Left renal cortex interstitium (tissue), 4 donors: Measurements from ENCODE around the gene KIF5A. TPM values are rescaled to one million over a fixed set of nuclear protein-coding genes. Genes with fewer than 3 reads are reported as not detected.

Experiments used
- DNase-seq, 4 donors: peaks; one replicate each; pipeline ENCODE4 v3.0.0-alpha.2; 2013; ENCODE audit warnings: low read depth in 4 of 4, low spot score in 2 of 4, missing footprints in 1 of 4
- polyA plus RNA-seq, 4 donors: library from polyadenylated mRNA; unstranded; fragments of 120-200 nt; gene quantifications; one replicate each; pipeline ENCODE4 v1.2.1, GENCODE V29; 2013; ENCODE audit not compliant: insufficient read length in 4 of 4

The KIF5A gene
- polyA plus RNA-seq, 4 donors: 0.30 to 1.0 (median 0.54) TPM

DNA sequence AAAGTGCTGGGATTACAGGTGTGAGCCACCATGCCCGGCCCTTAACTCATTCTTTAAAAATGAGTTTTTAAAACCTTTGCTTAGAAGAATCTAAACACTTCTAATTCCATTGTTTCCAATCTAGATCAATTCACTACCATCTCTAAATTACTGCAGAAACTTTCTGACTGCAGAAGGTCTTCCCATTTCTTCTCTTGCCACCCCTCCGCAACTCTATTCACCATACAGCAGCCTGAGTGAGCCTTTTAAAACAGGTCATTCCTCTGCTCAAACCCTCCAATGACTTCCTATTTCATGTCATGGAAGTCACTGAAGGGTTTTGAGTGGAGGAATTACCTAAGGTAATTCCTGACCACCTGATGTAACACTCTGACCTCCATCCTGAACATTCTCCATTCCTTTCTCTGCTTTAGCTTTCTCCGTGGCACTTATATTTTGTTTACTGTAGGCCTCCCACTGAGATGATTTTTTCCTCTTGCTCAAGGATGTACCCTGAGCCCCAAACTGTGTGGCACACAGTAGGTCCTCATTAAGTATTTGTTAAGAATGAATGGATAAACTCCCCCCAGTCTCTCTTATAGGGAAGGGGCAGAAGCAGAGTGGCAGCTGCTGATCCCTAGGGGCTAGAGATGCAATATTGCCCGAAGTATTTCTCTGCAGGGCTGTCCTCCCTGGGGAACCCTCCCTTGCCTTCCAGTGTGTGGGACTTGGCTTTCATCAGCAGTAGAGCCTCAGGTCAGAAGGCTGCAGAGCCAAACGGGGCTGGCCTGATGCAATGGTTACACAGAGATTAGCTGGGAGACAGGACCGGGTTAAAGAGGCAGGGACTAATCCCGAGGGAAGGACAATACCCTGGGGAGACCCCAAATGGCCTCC, 30.7 kb upstream of the KIF5A start:
- no peak for DNase-seq

GRCh38 chr12:57519796-57520052, 30.1 kb upstream of the KIF5A start:
- peak in 1 of 4 donors; percentile 47 for DNase-seq

DNA sequence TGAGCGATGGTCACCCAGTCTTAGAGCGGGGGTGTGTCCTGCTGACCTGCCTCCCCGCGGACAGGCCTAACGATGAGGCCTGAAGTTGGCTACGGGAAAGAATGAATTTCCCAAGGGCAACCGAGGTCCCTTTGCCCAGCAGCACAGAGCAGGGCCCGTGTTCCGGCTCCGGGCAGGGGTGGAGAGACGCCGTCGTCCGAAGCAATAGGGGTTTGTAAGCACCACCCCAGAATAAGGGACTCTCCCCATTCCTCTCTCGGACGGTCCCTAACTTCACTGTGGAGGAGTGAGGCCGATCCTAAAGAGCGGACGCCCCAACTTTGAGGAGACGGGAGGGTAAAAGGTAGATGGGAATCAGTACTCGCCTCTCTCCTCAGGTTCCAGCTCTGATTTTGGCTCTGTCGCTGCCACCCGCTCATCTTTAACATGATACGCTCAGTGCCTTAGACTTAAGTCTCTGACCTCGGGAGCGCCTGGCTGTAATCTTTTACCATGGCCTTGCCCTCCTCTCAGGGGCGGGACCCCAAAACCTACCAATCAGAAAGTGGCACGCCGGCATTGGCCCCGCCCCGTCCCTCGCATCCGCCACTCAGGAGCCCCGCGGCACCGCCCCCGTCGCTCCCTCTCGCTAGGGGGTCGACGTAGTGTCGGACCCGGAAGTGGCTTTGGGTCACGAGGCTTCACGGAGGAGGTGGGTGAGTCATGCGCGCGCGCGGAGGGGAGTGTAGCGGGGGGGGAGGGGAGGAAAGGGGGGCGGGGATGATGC, 29.6 kb upstream of the KIF5A start, which contains the start of gene DDIT3:
Gene DDIT3, minus strand, starts transcription at position 462 of the 766 bp plus-strand sequence. CDS start 3,108 bp downstream, outside the sequence.
- DNase-seq: peak; percentile 90 to 97 (median 96)

GRCh38 chr12:57521525-57522010, 28.3 kb upstream of the KIF5A start:
- peak in 3 of 4 donors; percentile 21 to 47 (median 41) for DNase-seq

- peak in 3 of 4 donors; percentile 75 to 82 (median 81) for DNase-seq
These were observed 27.6 kb upstream of the KIF5A start, which contains the start of gene MBD6 for GRCh38 chr12:57522011-57522886. TSS of gene MBD6 (plus strand) at chr12:57522824. CDS start at chr12:57524304, 1,480 bp downstream.

DNA sequence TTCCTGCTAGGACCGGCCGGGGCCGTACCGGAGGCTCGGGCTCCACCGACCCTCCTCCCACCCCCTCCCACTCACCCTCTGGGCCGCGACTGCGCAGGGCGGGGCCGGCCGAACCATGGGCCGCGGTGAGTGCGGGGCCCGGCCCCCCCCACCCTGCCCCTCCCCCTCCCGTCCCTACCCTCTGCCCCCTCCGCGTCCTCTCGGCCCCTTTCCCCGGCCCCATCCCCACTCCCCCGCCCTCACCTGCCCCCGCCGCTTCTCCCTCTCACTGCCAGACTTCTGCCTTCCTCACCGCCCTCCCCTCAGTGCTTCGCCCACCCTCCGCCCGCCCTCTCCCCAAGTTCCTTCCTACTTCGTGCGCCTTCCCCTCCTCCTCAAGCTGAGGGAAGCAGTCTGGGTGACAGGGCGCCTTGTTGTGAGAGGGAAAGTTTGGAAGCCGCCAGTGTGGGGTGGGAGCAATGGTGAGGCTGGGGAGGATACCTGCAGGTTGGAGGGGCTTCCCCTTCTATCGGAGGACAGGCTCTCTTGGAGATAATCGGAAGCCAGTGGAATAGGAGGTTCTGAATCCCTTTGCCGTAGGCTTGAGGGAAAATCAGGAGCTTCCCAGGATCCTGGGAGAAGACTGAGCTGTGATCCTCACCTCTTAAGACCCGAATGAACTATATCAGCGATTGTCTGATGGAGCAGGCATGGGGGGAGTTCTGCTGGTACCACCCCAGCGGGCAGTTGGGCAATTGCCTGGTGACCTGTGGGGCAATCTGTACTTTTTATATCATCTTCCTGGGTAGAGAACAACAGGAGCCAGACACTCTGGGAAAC, 26.7 kb upstream of the KIF5A start:
- peak in 1 of 4 donors; percentile 69 for DNase-seq

DNA sequence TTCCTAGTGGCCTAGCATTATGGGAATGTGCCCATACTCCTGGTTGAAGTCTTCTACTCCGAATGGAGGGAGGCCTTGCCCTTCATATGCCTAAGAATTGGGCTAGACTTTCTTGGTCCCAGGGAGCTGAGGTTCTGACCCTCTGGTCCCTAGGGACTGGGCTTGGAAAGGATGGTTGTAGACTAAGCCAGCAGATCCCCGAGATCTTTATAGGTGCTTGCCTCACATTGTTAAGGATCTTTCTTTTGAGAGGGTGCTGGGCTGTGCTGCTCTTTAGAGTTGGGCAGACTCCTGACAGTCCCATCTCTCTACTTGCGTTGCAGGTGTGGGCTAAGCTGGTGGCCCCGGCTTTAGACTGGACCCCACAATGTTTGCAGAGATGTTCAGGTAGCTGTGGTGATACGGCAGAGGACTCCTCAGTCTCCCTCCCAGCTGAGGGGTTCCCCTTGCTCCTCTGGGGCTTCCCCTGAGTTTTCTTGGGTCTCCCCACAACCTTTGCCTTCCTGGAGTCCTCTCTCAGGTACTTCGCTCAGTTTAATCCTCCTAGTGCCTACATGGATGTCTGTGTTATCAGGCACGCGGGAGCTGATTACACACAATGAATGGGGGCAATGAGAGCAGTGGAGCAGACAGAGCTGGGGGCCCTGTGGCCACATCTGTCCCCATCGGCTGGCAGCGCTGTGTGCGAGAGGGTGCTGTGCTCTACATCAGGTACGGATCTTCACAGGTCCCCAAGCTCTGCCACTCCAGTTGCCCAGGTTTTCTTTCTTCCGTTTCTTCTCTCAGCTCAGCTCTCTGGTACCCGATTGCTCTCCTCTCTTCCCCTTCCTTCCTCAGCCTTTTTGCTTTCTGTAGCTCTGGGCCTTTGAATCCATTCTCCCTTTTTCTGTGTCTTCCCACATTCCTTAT, 25.9 kb upstream of the KIF5A start:
- no peak for DNase-seq

DNA sequence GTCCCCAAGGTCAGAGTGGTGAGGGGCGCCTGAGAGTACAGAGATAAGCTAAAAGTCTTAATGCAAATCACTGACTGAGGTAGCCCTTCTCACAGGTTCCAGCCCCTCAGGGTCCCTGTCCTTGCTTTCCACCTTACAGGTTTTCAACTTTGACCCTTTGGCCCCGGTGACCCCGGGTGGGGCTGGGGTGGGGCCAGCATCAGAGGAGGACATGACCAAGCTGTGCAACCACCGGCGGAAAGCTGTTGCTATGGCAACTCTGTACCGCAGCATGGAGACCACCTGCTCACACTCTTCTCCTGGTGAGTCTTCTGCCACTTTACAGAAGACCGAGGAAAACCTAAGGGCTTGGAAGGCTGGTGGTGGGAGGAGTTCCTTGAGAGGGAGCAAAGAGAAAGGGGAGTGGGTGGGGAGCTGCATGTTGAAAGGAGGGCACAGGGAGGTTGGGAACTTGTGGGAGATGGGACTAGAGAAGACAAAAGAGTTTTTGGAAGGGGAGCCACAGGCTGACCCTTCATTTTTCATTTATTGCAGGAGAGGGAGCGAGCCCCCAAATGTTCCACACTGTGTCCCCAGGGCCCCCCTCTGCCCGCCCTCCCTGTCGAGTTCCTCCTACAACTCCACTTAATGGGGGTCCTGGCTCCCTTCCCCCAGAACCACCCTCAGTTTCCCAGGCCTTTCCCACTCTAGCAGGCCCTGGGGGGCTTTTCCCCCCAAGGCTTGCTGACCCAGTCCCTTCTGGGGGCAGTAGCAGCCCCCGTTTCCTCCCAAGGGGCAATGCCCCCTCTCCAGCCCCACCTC, 24.8 kb upstream of the KIF5A start:
- no peak for DNase-seq

GRCh38 chr12:57525615-57526383, 24.0 kb upstream of the KIF5A start:
- no peak for DNase-seq

GRCh38 chr12:57526477-57527126, 23.2 kb upstream of the KIF5A start:
- DNase-seq: no peak

DNA sequence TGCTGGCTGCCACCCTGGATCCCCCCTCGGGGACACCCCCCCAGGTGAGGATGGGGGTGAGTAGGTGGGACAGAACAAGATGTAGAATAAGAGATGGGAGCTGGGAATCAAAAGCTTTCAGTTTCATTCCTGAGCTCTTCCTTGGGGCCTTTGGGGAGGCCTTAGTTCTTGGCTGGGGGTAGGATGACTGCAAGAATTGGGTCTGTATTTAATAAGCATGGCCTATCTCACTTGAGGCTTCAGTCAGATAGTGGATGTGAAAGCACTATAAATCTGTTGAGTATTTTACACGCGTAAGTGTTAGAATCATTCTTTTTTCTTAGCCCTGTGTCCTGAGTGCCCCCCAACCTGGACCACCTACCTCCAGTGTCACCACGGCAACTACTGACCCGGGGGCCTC, 22.7 kb upstream of the KIF5A start:
- DNase-seq: no peak

GRCh38 chr12:57528176-57528575, 21.7 kb upstream of the KIF5A start:
- DNase-seq: no peak

DNA sequence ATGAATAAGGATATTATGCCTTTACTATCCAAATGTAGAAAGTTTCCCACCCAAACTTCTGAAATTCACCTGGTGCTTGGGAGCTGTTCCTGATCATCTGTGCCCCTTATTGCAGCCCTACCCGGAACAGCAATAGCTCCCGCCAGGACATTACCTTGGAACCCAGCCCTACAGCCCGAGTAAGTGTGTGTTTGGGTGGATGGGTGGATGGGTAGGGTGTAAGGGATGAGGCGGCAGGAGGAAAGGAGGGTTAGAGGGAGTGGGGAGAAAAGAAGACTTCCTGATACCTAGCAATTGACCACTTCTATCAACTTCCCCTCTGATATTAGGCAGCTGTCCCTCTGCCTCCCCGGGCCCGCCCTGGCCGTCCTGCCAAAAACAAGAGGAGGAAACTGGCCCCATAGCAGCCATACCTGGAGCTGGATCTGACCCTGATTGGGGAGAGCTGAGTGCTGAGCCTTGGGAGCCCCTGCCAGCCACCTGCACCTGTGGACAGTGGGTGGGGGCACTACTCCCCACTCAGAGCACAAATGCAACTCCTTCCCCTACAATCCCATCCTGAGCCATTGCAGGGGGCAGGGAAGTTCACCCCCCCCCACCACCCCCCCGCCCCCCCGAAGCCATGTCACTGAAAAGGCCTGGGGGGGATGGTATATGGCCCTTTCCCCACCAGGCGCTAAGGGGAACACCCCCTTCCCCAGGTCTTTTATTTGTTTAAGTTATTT, 20.9 kb upstream of the KIF5A start:
- DNase-seq: no peak

DNA sequence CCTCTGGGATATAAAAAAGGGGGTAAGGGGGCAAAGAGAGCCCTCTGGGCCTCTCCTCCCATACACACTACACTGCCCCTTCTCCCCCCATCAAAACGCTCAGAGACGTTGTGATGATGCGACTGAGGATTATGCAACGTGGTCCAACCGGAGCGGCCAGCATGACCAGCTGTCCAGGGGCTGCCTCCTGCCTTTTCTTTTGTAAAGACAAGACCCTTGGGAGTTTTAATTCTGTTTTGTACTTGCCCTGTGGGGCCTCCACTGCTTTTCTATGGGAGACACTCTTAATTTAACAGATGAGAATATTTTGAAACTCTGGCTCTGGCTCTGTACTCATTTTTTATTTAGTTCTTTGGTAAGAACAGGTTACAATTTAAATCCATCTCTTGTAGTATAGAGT, 20.0 kb upstream of the KIF5A start:
- no peak for DNase-seq

GRCh38 chr12:57530396-57531142, 19.3 kb upstream of the KIF5A start:
- DNase-seq: no peak
